Measurements from ENCODE around the gene IL25. TPM values are rescaled to one million over a fixed set of nuclear protein-coding genes. Genes with fewer than 3 reads are reported as not detected.

Gene IL25
- total and polyA plus RNA-seq, 10 of the 15 experiments (the other 5 are each of a cell fraction or from before 2014, with no cell fraction given): not detected

DNA sequence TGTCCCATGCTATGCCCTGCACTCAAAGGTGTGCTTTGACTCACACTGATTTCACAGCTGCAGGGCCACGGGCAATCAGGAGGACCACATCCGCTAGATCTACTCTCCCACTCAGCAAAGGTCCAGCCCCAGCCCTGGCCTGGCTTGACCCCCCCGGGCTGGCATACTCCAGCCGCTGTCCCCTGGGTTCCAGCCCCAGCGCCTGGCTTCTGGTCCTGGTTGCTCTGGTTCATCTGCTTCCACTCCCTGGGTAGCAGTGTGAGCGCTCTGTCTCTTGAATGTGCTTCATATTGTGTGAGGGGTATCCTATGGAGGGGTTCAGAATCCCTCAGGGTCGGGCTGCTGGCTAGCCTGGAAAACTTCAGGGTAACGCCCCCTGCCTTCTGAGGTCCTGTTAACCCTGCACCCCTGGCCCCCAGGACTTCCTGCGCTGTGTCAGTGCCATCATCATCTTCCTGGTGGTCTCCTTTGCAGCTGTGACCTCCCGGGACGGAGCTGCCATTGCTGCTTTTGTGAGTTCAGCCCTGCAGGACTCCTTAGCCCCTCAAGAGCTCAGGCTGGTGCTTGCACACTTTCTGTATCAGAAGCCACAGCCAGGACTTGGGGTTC is 6.1 kb downstream of the IL25 start (continued):
- TF ChIP-seq, protein P1, sequence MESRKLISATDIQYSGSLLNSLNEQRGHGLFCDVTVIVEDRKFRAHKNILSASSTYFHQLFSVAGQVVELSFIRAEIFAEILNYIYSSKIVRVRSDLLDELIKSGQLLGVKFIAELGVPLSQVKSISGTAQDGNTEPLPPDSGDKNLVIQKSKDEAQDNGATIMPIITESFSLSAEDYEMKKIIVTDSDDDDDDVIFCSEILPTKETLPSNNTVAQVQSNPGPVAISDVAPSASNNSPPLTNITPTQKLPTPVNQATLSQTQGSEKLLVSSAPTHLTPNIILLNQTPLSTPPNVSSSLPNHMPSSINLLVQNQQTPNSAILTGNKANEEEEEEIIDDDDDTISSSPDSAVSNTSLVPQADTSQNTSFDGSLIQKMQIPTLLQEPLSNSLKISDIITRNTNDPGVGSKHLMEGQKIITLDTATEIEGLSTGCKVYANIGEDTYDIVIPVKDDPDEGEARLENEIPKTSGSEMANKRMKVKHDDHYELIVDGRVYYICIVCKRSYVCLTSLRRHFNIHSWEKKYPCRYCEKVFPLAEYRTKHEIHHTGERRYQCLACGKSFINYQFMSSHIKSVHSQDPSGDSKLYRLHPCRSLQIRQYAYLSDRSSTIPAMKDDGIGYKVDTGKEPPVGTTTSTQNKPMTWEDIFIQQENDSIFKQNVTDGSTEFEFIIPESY (IDR thresholded peaks at IDR 0.05): no peak
- no peak for TF ChIP-seq NFXL1 (IDR thresholded peaks at IDR 0.05; ENCODE audit: borderline replicate concordance)
- TF ChIP-seq MXI1 (IDR thresholded peaks at IDR 0.05; ENCODE audit: low read depth, low read length): no peak
- TF ChIP-seq NRF1 (conservative IDR thresholded peaks at IDR 0.05; ENCODE audit: low read depth, low read length): no peak
- TF ChIP-seq, protein P2, sequence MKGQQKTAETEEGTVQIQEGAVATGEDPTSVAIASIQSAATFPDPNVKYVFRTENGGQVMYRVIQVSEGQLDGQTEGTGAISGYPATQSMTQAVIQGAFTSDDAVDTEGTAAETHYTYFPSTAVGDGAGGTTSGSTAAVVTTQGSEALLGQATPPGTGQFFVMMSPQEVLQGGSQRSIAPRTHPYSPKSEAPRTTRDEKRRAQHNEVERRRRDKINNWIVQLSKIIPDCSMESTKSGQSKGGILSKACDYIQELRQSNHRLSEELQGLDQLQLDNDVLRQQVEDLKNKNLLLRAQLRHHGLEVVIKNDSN (IDR thresholded peaks at IDR 0.05; ENCODE audit: borderline replicate concordance, extremely low read length, insufficient read depth, low read depth, low read length): no peak

DNA sequence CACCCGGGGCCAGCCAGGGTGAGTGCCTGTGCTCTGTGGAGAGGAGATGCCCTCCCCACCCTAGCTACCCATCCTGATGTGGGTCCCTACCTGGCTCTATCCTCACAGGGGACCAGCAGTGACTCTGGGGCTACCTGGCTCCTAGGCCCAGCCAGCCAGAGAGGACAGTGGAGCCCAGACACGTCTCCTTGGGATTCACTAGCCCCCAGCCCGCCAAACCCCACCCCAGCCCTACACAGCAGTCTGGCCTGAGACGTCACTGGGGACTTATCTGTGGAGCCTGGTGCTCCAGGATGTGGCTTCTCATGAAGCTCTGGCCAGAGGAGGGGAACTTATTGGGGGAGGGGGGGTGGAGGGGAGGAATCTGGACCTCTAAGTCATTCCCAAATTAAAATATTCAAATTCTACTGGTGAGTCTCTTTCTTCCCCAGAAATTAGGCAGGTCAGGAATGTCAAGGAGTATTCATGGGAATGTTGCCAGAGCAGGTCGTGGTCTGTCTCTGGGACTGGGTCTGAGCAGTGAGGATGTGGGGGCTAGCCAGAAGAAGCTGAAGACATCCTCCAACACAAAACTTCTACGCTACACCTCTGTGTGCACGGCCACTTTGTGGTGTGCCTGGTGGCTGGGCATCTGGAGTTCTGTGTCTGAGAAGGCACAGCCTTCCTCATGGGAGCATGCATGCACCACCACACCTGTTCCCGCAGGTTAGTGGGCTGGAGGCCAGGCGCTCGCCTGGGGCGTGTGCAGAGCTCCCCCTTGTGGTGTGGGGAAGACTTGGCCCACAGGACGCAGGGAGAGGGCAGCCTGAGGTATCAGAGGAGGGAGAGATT is 7.0 kb downstream of the IL25 start:
- H3K27ac ChIP-seq (ENCODE audit: control insufficient read depth, insufficient read depth): no peak overlapping the region
- H2AFZ ChIP-seq (ENCODE audit: control insufficient read depth, low read depth, low read length): no peak overlapping the region
- 21% methylated on average over 11 of the region's 12 CpGs for WGBS (ENCODE audit: insufficient coverage, insufficient replicate concordance, low lambda C conversion rate, missing lambda C conversion rate)
- ATAC-seq: peak; percentile 96
- ChIA-PET CTCF (interaction anchor here (0.6 to 5.7 kb wide), 31 partner anchors 9 to 322 kb away, joined by 3 to 52 read pairs (median 4); partner anchors contain the start of genes C14orf119 and CEBPE), SMC1A (ENCODE audit: uncharacterized antibody, unreplicated experiment) (interaction anchor here (0.9 to 2.1 kb wide), 9 partner anchors 53 to 303 kb away, joined by 3 to 14 read pairs (median 4); partner anchors contain the start of genes HOMEZ and PABPN1), POLR2A (interaction anchor here (0.6 kb wide), 1 partner anchor 172 kb away, joined by 3 read pairs; no protein-coding TSS in a partner anchor), RAD21 (ENCODE audit: unreplicated experiment) (interaction anchor here (0.7 to 2.3 kb wide), 11 partner anchors 51 to 393 kb away, joined by 3 to 9 read pairs (median 5); partner anchors contain the start of gene PABPN1)
- H3K4me2 ChIP-seq (ENCODE audit: control insufficient read depth, insufficient read depth): no peak overlapping the region
- H3K36me3 ChIP-seq (ENCODE audit: control insufficient read depth in 2 of 2, insufficient read depth in 2 of 2, low read length in 1 of 2): no peaks in the 10 kb centered on the region
- no TSS peak for BruUV-seq (replicated peaks)
- peak; percentile 3 for DNase-seq (ENCODE audit: low read depth, low spot score)
- no peaks in the 10 kb centered on the region; a peak in 1 of 4 replicates for H3K27me3 ChIP-seq (replicated peaks in 1 of 2; ENCODE audit: control insufficient read depth in 2 of 2, insufficient read depth in 2 of 2, low read length in 1 of 2)
- intact Hi-C loops (cut with micrococcal nuclease; ENCODE audit: unreplicated experiment) (loop anchor here (1.0 to 2.0 kb wide), 3 partner anchors 51 to 259 kb away; no protein-coding TSS in a partner anchor), in situ Hi-C loops (cut with MboI) (loop anchor here (5.0 kb wide), 1 partner anchor 117 kb away; no protein-coding TSS in a partner anchor)
- H3K9me3 ChIP-seq (replicated peaks; ENCODE audit: control insufficient read depth, insufficient read depth, low read length): no peaks in the 10 kb centered on the region
- peak; percentile 86 for FAIRE-seq
- TF ChIP-seq GATAD2B (conservative IDR thresholded peaks at IDR 0.05; ENCODE audit: low read depth) (0 out of 2 replicates have a peak, but pooled peaks have one; percentile 27), RUNX3 (IDR thresholded peaks at IDR 0.05; ENCODE audit: low read length) (peak; percentile 41; the same call in 1 of the 2 replicates), YY1 (IDR thresholded peaks at IDR 0.05; ENCODE audit: low read depth, low read length) (peak; percentile 62; the same call in 1 of the 2 replicates), RAD51 (IDR thresholded peaks at IDR 0.05) (no peak), SMAD1 (IDR thresholded peaks at IDR 0.05; ENCODE audit: low read depth, partially characterized antibody) (no peak), SMC3 (IDR thresholded peaks at IDR 0.05; ENCODE audit: borderline replicate concordance, low read length) (peak; percentile 94), RAD21 (IDR thresholded peaks at IDR 0.05; ENCODE audit: insufficient read depth, low read depth, low read length) (peak; percentile 87), ZNF24 (IDR thresholded peaks at IDR 0.05) (no peak), BHLHE40 (IDR thresholded peaks at IDR 0.05; ENCODE audit: borderline replicate concordance in 1 of 2, low read depth in 2 of 2, low read length in 1 of 2) (no peak)
- TF ChIP-seq, protein P3, sequence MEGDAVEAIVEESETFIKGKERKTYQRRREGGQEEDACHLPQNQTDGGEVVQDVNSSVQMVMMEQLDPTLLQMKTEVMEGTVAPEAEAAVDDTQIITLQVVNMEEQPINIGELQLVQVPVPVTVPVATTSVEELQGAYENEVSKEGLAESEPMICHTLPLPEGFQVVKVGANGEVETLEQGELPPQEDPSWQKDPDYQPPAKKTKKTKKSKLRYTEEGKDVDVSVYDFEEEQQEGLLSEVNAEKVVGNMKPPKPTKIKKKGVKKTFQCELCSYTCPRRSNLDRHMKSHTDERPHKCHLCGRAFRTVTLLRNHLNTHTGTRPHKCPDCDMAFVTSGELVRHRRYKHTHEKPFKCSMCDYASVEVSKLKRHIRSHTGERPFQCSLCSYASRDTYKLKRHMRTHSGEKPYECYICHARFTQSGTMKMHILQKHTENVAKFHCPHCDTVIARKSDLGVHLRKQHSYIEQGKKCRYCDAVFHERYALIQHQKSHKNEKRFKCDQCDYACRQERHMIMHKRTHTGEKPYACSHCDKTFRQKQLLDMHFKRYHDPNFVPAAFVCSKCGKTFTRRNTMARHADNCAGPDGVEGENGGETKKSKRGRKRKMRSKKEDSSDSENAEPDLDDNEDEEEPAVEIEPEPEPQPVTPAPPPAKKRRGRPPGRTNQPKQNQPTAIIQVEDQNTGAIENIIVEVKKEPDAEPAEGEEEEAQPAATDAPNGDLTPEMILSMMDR (IDR thresholded peaks at IDR 0.05 in 2 of 3, conservative IDR thresholded peaks at IDR 0.05 in 1 of 3; ENCODE audit: control insufficient read depth in 2 of 3, extremely low read depth in 1 of 3, insufficient read depth in 1 of 3, low read depth in 3 of 3, low read length in 3 of 3): peak; percentile 92 to 97 (median 95); a peak in 5 of 6 replicates
- H3K9ac ChIP-seq (ENCODE audit: control insufficient read depth, insufficient read depth, low read length): no peak overlapping the region
- H3K4me1 ChIP-seq (ENCODE audit: control insufficient read depth, insufficient read depth, low read length): no peaks in the 10 kb centered on the region
- no peaks in the 10 kb centered on the region for H3K79me2 ChIP-seq (ENCODE audit: control insufficient read depth, insufficient read depth, low read length)
- H4K20me1 ChIP-seq (ENCODE audit: control insufficient read depth, insufficient read depth): no peaks in the 10 kb centered on the region
- no peak overlapping the region for H3K4me3 ChIP-seq

All from GM12878 (cell line).